C4-2B (cell line): ENCODE results near the gene ADSS1.

Experiments
- CTCF ChIP-seq: fragments of 450-650 bp; conservative IDR thresholded peaks from 2 replicates; pipeline ENCODE4 v1.5.1; 2017; ENCODE audit warnings: mild to moderate bottlenecking
- ZFX ChIP-seq: fragments of 450-650 bp; IDR thresholded peaks from 2 replicates; pipeline ENCODE4 v1.6.1; 2017

DNA sequence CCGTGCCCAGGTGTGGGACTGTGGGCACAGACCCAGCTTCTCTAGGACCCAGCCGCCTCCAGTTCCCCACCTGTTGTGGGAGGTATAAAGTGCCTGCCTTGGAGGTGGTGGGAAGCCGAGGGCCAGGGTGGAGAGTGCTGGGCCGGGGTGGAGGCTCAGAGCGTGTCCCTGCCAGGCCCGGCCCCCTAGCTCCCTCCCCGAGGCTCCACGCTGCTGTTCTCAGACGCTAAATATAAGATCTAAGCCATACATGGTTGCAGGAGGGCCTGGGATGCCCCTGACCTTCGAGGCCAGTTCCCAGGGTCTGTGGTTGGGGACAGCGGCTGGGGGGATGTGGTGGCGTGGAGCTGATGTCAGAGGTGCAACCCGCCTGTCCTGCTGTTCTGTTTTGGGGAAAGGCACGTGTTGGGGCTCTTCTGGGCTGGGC, 23.8 kb upstream of the ADSS1 start:
- no peak for TF ChIP-seq CTCF
- TF ChIP-seq ZFX, result no peak
